GM18861 (cell line): ENCODE data around the gene SON.
"Not testable (repeated sequence)": the region's sequence is repeated elsewhere in the genome, so short reads cannot be mapped to it uniquely, and the experiment has no call there.

Source experiments
- ATAC-seq: cut with Tn5 transposase; IDR thresholded peaks from one replicate; pipeline ENCODE4 v1.9.1; 2021; ENCODE audit not compliant: unreplicated experiment

SON gene

GRCh38 chr21:33542640-33543504 is at the start of gene SON:
SON (plus strand) TSS chr21:33543038; CDS start chr21:33543093, 55 bp downstream.
- peak; percentile 84 for ATAC-seq

- ATAC-seq, result no peak
Observed at GRCh38 chr21:33493756-33494155, 49.1 kb upstream of the SON start.

GRCh38 chr21:33495743-33496142 is 47.1 kb upstream of the SON start:
- no peak for ATAC-seq

GRCh38 chr21:33496345-33496744 is 46.5 kb upstream of the SON start:
- ATAC-seq, result no peak

GRCh38 chr21:33505833-33506232 is 37.0 kb upstream of the SON start:
- no peak for ATAC-seq

- ATAC-seq, result not testable (repeated sequence)
Observed at GRCh38 chr21:33507003-33507402, 35.8 kb upstream of the SON start.

GRCh38 chr21:33510826-33511225 is 32.0 kb upstream of the SON start:
- ATAC-seq, result no peak

GRCh38 chr21:33511639-33512038 is 31.2 kb upstream of the SON start:
- ATAC-seq, result no peak

- no peak for ATAC-seq
Observed at GRCh38 chr21:33512481-33512880, 30.4 kb upstream of the SON start.

- ATAC-seq, result no peak
Observed at GRCh38 chr21:33514229-33514628, 28.6 kb upstream of the SON start.

GRCh38 chr21:33518899-33519298 is 23.9 kb upstream of the SON start:
- ATAC-seq, result no peak

- ATAC-seq, result no peak
Observed at GRCh38 chr21:33522297-33522952, 20.4 kb upstream of the SON start.

GRCh38 chr21:33522953-33523349 is 19.9 kb upstream of the SON start:
- no peak for ATAC-seq

- no peak for ATAC-seq
Observed at GRCh38 chr21:33531007-33531406, 11.8 kb upstream of the SON start.

- ATAC-seq, result no peak
Observed at GRCh38 chr21:33537212-33537611, 5.6 kb upstream of the SON start.

GRCh38 chr21:33539616-33540015 is 3.2 kb upstream of the SON start:
- no peak for ATAC-seq

- ATAC-seq, result no peak
Observed at GRCh38 chr21:33540711-33541104, 2.1 kb upstream of the SON start.

- no peak for ATAC-seq
Observed at GRCh38 chr21:33541105-33541711, 1.6 kb upstream of the SON start.

- peak; percentile 44 for ATAC-seq
Observed at GRCh38 chr21:33541756-33542639, 840 bp upstream of the SON start, which contains the start of gene GART. GART (minus strand) TSS chr21:33542117; CDS start chr21:33539315, 2,802 bp downstream.

- ATAC-seq, result no peak
Observed at GRCh38 chr21:33543505-33544129, 779 bp downstream of the SON start.
